ENCODE results near the gene EYS.

GRCh38 chr6:63910863-63911551 lies 1796.0 kb downstream of the EYS start:
- TF ChIP-seq EZH2phosphoT487 (IDR thresholded peaks at IDR 0.05; ENCODE audit: insufficient read depth, low read depth) (no peak), EZH2 (IDR thresholded peaks at IDR 0.05; ENCODE audit: insufficient read depth, poor library complexity, severe bottlenecking) (no peak)

Measured in GM23248 (cell line).